Lower leg skin (tissue), 4 donors: Measurements from ENCODE around the gene SUPT4H1. TPM values are rescaled to one million over a fixed set of nuclear protein-coding genes. Genes with fewer than 3 reads are reported as not detected.

ENCODE experiments used
- DNase-seq, 2 donors: peaks; one replicate each; pipeline ENCODE4 v3.0.0-alpha.2; 2019; ENCODE audit warnings: low spot score in 2 of 2
- H3K4me3 ChIP-seq: fragments of 200-600 bp; sonication (generic); 2 replicates; pipeline ENCODE4 v1.5.1; 2017; ENCODE audit warnings: mild to moderate bottlenecking, low read depth; ENCODE audit not compliant: poor library complexity, severe bottlenecking
- CTCF ChIP-seq, 3 donors: fragments of 450-650 bp; IDR thresholded peaks; one replicate each; pipeline ENCODE4 v1.5.1; 2016; ENCODE audit warnings: antibody characterized with exemption in 3 of 3, mild to moderate bottlenecking in 3 of 3, moderate library complexity in 2 of 3
- POLR2A ChIP-seq, 2 donors: fragments of 450-650 bp; IDR thresholded peaks; one replicate each; pipeline ENCODE4 v1.6.1; 2016 to 2017; ENCODE audit warnings: antibody characterized with exemption in 2 of 2, mild to moderate bottlenecking in 1 of 2, moderate library complexity in 1 of 2
- WGBS, 2 donors: methylation state at CpG; one replicate each; pipeline ENCODE4 v1.1.5; 2018; 5-methylcytosine and 5-hydroxymethylcytosine counted together
- intact Hi-C: fragments of 100-400 bp; cut with DNase I; formaldehyde crosslinking; loops from one replicate; pipeline ENCODE4 v1.15.0; 2023; ENCODE audit warnings: low total_unique reads
- total RNA-seq, 4 donors: library from RNA; depleted of rRNA; stranded (reverse); fragments of >200 nt; gene quantifications; one replicate each; pipeline ENCODE4 v1.1.0, GENCODE V29; 2016

The SUPT4H1 gene
- total RNA-seq, 4 donors from 2014 or later: 49.5 to 89.7 (median 57.5) TPM

DNA sequence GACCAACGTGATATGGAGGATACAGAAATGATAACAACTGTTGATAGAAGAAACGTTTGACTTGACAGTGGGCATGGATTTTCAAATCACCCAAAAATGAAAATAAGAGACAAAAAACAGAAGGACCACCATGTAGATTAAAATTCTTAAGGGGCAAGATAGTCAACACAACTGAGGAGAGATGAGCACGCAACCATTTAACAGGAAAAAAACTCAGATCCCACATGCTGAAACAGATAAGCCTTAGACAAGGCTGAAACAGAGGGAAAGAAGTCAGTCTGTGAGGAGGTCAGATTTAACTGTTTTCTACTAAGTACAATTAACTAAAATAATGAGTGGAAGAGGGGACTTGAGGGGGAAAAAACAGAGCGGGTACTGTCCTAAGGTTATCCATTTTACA lies 44.2 kb upstream of the SUPT4H1 start:
- TF ChIP-seq CTCF (IDR thresholded peaks at IDR 0.05) (no peak), POLR2A (IDR thresholded peaks at IDR 0.05) (no peak)
- no peak overlapping the region for H3K4me3 ChIP-seq
- WGBS, 2 donors: 81 to 84% methylated on average over 4 of the region's 4 CpGs
- intact Hi-C loops: no loop called here
- DNase-seq: no peak

DNA sequence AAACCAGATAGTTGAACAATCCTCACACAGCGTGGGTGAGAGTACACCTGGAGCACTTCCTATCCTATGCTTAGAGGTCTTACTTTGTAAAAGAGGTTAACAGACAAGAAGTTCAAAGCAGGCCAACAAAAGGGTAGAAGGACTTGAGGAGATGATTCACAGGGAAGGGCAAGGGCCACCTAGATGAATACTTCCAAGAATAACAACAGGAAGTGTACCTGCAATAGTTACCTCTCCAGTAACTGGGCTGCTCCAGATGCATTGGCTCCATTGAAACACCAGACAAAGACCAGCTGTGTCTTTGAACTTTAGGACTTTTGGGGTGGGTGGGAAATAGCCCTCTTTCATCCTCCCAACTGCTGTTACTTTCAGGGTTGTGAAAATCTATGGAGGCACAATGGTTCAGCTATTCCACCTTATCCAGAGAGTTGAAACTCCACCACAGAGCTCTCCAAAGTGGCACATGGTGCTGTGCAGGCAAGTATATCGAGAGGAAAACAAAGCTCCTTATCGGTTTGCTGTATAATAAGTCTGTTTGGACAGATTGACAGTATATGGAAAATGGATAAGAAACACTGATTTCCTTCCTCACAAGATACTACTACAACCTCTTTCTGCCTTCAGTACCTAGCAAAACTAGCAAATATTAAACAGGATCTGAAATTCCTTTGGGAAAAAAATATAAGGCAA lies 42.7 kb upstream of the SUPT4H1 start:
- no peak for DNase-seq
- intact Hi-C loops: no loop called here
- TF ChIP-seq POLR2A (IDR thresholded peaks at IDR 0.05) (no peak), CTCF (IDR thresholded peaks at IDR 0.05) (no peak)
- WGBS, 2 donors: 78 to 89% methylated on average over 3 of the region's 3 CpGs
- H3K4me3 ChIP-seq: no peak overlapping the region

GRCh38 chr17:58391302-58391984 lies 39.4 kb upstream of the SUPT4H1 start:
- H3K4me3 ChIP-seq: no peak overlapping the region
- DNase-seq: no peak
- TF ChIP-seq CTCF (IDR thresholded peaks at IDR 0.05): no peak
- no peak for TF ChIP-seq POLR2A (IDR thresholded peaks at IDR 0.05)
- intact Hi-C loops: no loop called here
- WGBS, 2 donors: 32 to 33% methylated on average over 10 of the region's 10 CpGs

GRCh38 chr17:58390884-58391283 lies 38.9 kb upstream of the SUPT4H1 start:
- TF ChIP-seq CTCF (IDR thresholded peaks at IDR 0.05) (no peak), POLR2A (IDR thresholded peaks at IDR 0.05) (no peak)
- no peak for DNase-seq
- WGBS, 2 donors: 77 to 83% methylated on average over 2 of the region's 2 CpGs
- H3K4me3 ChIP-seq: no peak overlapping the region
- intact Hi-C loops: no loop called here

DNA sequence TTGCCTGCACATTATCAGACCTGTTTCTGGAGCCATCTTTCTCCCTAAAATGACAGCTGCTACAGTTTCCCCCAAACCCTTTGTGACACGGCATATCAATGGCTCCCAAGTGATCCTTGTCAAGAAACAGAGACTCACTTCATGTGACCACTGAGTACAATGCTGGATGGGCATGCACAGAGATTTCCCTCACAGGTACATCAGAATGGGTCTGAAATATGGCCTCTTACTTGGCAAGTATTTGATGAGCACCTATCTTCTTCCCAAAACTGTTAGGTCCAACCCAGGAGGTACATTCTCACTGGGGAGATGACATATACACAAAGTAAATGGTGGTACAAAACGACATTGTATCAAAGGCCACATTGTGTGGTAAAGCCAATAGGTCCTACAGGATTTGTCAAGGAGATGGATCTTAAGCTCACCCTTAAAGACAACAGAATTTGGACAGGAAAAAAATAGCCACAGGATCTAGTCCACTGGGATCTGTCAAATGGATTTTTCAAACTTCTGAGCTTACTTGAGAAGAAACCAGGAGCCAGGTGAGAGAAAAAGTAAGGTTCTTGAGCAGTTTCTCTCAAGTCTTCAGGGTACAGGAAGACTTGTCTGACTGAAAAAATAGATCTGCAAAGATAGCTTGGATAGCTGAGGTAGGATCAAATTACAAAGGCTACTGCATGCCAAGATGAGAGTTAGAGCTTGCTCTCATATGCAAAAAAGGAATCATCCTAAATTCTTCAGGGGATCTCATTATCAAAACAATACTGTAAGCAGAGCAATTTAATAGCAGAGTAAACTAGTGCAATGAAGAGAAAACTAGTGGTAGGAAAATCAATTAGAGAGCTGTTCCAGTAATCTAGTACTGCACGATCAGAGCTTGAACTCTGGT lies 36.5 kb upstream of the SUPT4H1 start:
- no peak for DNase-seq
- TF ChIP-seq POLR2A (IDR thresholded peaks at IDR 0.05) (no peak), CTCF (IDR thresholded peaks at IDR 0.05) (no peak)
- 42 to 52% methylated on average over 3 of the region's 3 CpGs for WGBS, 2 donors
- no peak overlapping the region for H3K4me3 ChIP-seq
- intact Hi-C loops: no loop called here
